Liver (tissue), 9 donors: ENCODE results near the gene RTN4RL2. TPM values are rescaled to one million over a fixed set of nuclear protein-coding genes. Genes with fewer than 3 reads are reported as not detected.

Experiments
- DNase-seq: peaks from one replicate; pipeline ENCODE4 v3.0.0-alpha.2; 2017; ENCODE audit warnings: low spot score
- H3K27ac ChIP-seq, 2 donors: one replicate each; pipeline ENCODE4 v1.7.0; 2013; ENCODE audit warnings: inconsistent platforms in 2 of 2, low read length in 2 of 2, control low read depth in 1 of 2, low read depth in 1 of 2, mild to moderate bottlenecking in 1 of 2
- H3K27me3 ChIP-seq, 4 donors: one replicate each; pipeline versions ENCODE4 v1.6.1 to v1.7.0; 2013; ENCODE audit warnings: low read length in 3 of 4, inconsistent platforms in 1 of 4, mild to moderate bottlenecking in 1 of 4, moderate library complexity in 1 of 4; ENCODE audit not compliant: control insufficient read depth in 4 of 4, insufficient read depth in 4 of 4
- H3K36me3 ChIP-seq, 4 donors: one replicate each; pipeline versions ENCODE4 v1.6.1 to v1.7.0; 2013; ENCODE audit warnings: low read length in 3 of 4, mild to moderate bottlenecking in 3 of 4, low read depth in 1 of 4, moderate library complexity in 1 of 4; ENCODE audit not compliant: control insufficient read depth in 4 of 4, insufficient read depth in 3 of 4
- H3K4me1 ChIP-seq, 4 donors: one replicate each; pipeline versions ENCODE4 v1.6.1 to v1.7.0; 2013; ENCODE audit warnings: low read length in 3 of 4, mild to moderate bottlenecking in 3 of 4, moderate library complexity in 1 of 4; ENCODE audit not compliant: control insufficient read depth in 4 of 4, insufficient read depth in 4 of 4
- H3K4me3 ChIP-seq, 3 donors: one replicate each; pipeline versions ENCODE4 v1.6.1 to v1.7.0; 2013; ENCODE audit warnings: low read length in 3 of 3, control low read depth in 1 of 3, low read depth in 1 of 3, mild to moderate bottlenecking in 1 of 3
- H3K9ac ChIP-seq, 2 donors: one replicate each; pipeline ENCODE4 v1.7.0; 2013; ENCODE audit warnings: low read length in 2 of 2, mild to moderate bottlenecking in 2 of 2, moderate library complexity in 2 of 2, control low read depth in 1 of 2, low read depth in 1 of 2
- H3K9me3 ChIP-seq, 4 donors: one replicate each; pipeline versions ENCODE4 v1.6.1 to v1.7.0; 2013; ENCODE audit warnings: low read length in 3 of 4; ENCODE audit not compliant: control insufficient read depth in 4 of 4
- ATF3 ChIP-seq: IDR thresholded peaks from 2 replicates; pipeline ENCODE4 v1.6.1; 2016; ENCODE audit warnings: antibody characterized with exemption
- EGR1 ChIP-seq, 2 donors: IDR thresholded peaks; 2 replicates each; pipeline ENCODE4 v1.6.1; 2016 to 2018; ENCODE audit warnings: antibody characterized with exemption in 2 of 2, low read depth in 2 of 2
- FOXA2 ChIP-seq: IDR thresholded peaks from 2 replicates; pipeline ENCODE4 v1.6.1; 2016; ENCODE audit warnings: antibody characterized with exemption
- GABPA ChIP-seq, 2 donors: IDR thresholded peaks in 1 of 2; conservative IDR thresholded peaks in 1 of 2; 2 replicates each; pipeline ENCODE4 v1.6.1; 2016; ENCODE audit warnings: antibody characterized with exemption in 2 of 2, mild to moderate bottlenecking in 1 of 2, moderate library complexity in 1 of 2
- HNF4A ChIP-seq, 2 donors: conservative IDR thresholded peaks; 2 replicates each; pipeline ENCODE4 v1.6.1; 2016; ENCODE audit warnings: antibody characterized with exemption in 2 of 2, mild to moderate bottlenecking in 2 of 2
- JUND ChIP-seq, 2 donors: IDR thresholded peaks; 2 replicates each; pipeline ENCODE4 v1.6.1; 2016; ENCODE audit warnings: antibody characterized with exemption in 2 of 2
- NR2F2 ChIP-seq: IDR thresholded peaks from 2 replicates; pipeline ENCODE4 v1.6.1; 2016; ENCODE audit warnings: antibody characterized with exemption
- RAD21 ChIP-seq, 2 donors: IDR thresholded peaks; 2 replicates each; pipeline ENCODE4 v1.6.1; 2016; ENCODE audit warnings: antibody characterized with exemption in 2 of 2, mild to moderate bottlenecking in 2 of 2
- RXRA ChIP-seq, 2 donors: IDR thresholded peaks; 2 replicates each; pipeline ENCODE4 v1.6.1; 2017 to 2018; ENCODE audit warnings: antibody characterized with exemption in 2 of 2, mild to moderate bottlenecking in 1 of 2
- TAF1 ChIP-seq: conservative IDR thresholded peaks from 2 replicates; pipeline ENCODE4 v1.6.1; 2016; ENCODE audit warnings: antibody characterized with exemption, mild to moderate bottlenecking
- YY1 ChIP-seq: IDR thresholded peaks from 2 replicates; pipeline ENCODE4 v1.6.1; 2016; ENCODE audit warnings: antibody characterized with exemption, mild to moderate bottlenecking
- ZBTB33 ChIP-seq: IDR thresholded peaks from 2 replicates; pipeline ENCODE4 v1.6.1; 2016; ENCODE audit warnings: antibody characterized with exemption
- WGBS: extraction: QIAGEN DNeasy Blood & Tissue Kit; methylation state at CpG from one replicate; pipeline ENCODE4 v1.1.7; 2013; 5-methylcytosine and 5-hydroxymethylcytosine counted together
- polyA plus RNA-seq, 2 donors: library from polyadenylated mRNA; stranded (reverse) in 1 of 2; unstranded in 1 of 2; fragments of 200-250 nt in 1 of 2; fragments of >200 nt in 1 of 2; fragmentation: Nextera tagmentation in 1 of 2; extraction: Ambion mirVana in 1 of 2; gene quantifications; one replicate each; pipeline versions ENCODE4 v1.2.1 to v1.2.3, GENCODE V29; 2013 to 2015
- total RNA-seq, 2 donors: library from RNA; depleted of rRNA; stranded (reverse); fragments of >200 nt; gene quantifications; one replicate each; pipeline ENCODE4 v1.2.3, GENCODE V29; 2014
- TF ChIP-seq, protein P1 (sequence below): IDR thresholded peaks from 2 replicates; pipeline ENCODE4 v1.6.1; 2016; ENCODE audit warnings: antibody characterized with exemption, mild to moderate bottlenecking
- TF ChIP-seq, protein P2 (sequence below): fragments of 150-350 bp; IDR thresholded peaks from 2 replicates; pipeline ENCODE4 v1.5.1; 2017; ENCODE audit warnings: improper control_type of control experiment, low read depth, low read length; ENCODE audit not compliant: missing input control
- TF ChIP-seq, protein P3 (sequence below): IDR thresholded peaks from 2 replicates; pipeline ENCODE4 v1.6.1; 2016; ENCODE audit warnings: antibody characterized with exemption
- donor health status: healthy.
- donor health status: healthy.
- donor health status: healthy.
- donor health status: healthy.
- donor health status: healthy.

Gene RTN4RL2
- total and polyA plus RNA-seq, 4 donors = 0.75 to 18.1 (median 3.2) TPM

DNA sequence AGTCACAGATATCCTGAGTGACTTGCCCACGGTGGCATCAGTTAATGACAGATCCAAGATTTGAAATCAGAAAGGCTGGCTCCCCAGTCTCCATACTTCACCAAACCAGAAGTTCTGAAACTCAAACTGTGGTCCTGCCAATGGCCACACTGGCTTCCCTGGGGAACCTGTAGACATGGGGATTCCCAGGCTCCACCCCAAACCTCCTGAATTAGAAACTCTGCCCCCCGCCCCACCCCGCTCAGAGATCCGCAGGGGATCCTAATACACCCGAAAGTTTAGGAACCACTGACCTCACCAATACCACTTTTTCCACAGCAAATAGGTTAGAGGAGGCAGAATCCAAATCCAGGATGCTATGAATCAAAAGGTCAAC is 15.3 kb downstream of the RTN4RL2 start:
- no peak for TF ChIP-seq ATF3
- no peak for TF ChIP-seq EGR1 (IDR thresholded peaks at IDR 0.05; ENCODE audit: low read depth in 2 of 2)
- no peak for TF ChIP-seq YY1
- no peak for TF ChIP-seq TAF1
- TF ChIP-seq ZBTB33 = no peak
- TF ChIP-seq JUND (IDR thresholded peaks at IDR 0.05) = no peak
- TF ChIP-seq HNF4A (conservative IDR thresholded peaks at IDR 0.05) = no peak
- TF ChIP-seq, protein P1, sequence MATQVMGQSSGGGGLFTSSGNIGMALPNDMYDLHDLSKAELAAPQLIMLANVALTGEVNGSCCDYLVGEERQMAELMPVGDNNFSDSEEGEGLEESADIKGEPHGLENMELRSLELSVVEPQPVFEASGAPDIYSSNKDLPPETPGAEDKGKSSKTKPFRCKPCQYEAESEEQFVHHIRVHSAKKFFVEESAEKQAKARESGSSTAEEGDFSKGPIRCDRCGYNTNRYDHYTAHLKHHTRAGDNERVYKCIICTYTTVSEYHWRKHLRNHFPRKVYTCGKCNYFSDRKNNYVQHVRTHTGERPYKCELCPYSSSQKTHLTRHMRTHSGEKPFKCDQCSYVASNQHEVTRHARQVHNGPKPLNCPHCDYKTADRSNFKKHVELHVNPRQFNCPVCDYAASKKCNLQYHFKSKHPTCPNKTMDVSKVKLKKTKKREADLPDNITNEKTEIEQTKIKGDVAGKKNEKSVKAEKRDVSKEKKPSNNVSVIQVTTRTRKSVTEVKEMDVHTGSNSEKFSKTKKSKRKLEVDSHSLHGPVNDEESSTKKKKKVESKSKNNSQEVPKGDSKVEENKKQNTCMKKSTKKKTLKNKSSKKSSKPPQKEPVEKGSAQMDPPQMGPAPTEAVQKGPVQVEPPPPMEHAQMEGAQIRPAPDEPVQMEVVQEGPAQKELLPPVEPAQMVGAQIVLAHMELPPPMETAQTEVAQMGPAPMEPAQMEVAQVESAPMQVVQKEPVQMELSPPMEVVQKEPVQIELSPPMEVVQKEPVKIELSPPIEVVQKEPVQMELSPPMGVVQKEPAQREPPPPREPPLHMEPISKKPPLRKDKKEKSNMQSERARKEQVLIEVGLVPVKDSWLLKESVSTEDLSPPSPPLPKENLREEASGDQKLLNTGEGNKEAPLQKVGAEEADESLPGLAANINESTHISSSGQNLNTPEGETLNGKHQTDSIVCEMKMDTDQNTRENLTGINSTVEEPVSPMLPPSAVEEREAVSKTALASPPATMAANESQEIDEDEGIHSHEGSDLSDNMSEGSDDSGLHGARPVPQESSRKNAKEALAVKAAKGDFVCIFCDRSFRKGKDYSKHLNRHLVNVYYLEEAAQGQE = no peak
- TF ChIP-seq GABPA (IDR thresholded peaks at IDR 0.05 in 1 of 2, conservative IDR thresholded peaks at IDR 0.05 in 1 of 2) = no peak
- no peak for TF ChIP-seq FOXA2
- TF ChIP-seq RXRA (IDR thresholded peaks at IDR 0.05) = no peak
- TF ChIP-seq RAD21 (IDR thresholded peaks at IDR 0.05) = no peak
- Histone ChIP-seq H3K4me3 (no peak overlapping the region), H3K27ac (peak overlapping the region in 1 of 2 donors; percentile 86), H3K9me3 (no peaks in the 10 kb centered on the region), H3K27me3 (no peaks in the 10 kb centered on the region), H3K36me3 (no peaks in the 10 kb centered on the region), H3K9ac (no peak overlapping the region), H3K4me1 (peaks cover 8 to 57% (median 34%) of the 10 kb centered on the region in 4 donors)
- 78% methylated on average over 5 of the region's 5 CpGs for WGBS
- DNase-seq = no peak

GRCh38 chr11:57476047-57476756 is 15.9 kb downstream of the RTN4RL2 start:
- Histone ChIP-seq H3K4me1 (peaks cover 8 to 57% (median 39%) of the 10 kb centered on the region in 4 donors), H3K27me3 (no peaks in the 10 kb centered on the region), H3K36me3 (no peaks in the 10 kb centered on the region), H3K4me3 (peak overlapping the region; percentile 42 to 43 (median 42)), H3K9ac (peak overlapping the region in 1 of 2 donors; percentile 18), H3K27ac (peak overlapping the region; percentile 77 to 86), H3K9me3 (no peaks in the 10 kb centered on the region)
- no peak for DNase-seq
- WGBS = 3% methylated on average over 80 of the region's 80 CpGs
- TF ChIP-seq NR2F2 = no peak
- TF ChIP-seq, protein P2, sequence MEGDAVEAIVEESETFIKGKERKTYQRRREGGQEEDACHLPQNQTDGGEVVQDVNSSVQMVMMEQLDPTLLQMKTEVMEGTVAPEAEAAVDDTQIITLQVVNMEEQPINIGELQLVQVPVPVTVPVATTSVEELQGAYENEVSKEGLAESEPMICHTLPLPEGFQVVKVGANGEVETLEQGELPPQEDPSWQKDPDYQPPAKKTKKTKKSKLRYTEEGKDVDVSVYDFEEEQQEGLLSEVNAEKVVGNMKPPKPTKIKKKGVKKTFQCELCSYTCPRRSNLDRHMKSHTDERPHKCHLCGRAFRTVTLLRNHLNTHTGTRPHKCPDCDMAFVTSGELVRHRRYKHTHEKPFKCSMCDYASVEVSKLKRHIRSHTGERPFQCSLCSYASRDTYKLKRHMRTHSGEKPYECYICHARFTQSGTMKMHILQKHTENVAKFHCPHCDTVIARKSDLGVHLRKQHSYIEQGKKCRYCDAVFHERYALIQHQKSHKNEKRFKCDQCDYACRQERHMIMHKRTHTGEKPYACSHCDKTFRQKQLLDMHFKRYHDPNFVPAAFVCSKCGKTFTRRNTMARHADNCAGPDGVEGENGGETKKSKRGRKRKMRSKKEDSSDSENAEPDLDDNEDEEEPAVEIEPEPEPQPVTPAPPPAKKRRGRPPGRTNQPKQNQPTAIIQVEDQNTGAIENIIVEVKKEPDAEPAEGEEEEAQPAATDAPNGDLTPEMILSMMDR = no peak
- TF ChIP-seq, protein P3, sequence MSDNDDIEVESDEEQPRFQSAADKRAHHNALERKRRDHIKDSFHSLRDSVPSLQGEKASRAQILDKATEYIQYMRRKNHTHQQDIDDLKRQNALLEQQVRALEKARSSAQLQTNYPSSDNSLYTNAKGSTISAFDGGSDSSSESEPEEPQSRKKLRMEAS = peak; percentile 56
